MG63 (cell line): ENCODE results near the gene LHFPL3. TPM values are rescaled to one million over a fixed set of nuclear protein-coding genes. Genes with fewer than 3 reads are reported as not detected.
"Not testable (repeated sequence)": the region's sequence is repeated elsewhere in the genome, so short reads cannot be mapped to it uniquely, and the experiment has no call there.

Source experiments
- DNase-seq: peaks from one replicate; pipeline ENCODE4 v3.0.0-alpha.2; 2020
- H3K27me3 ChIP-seq: fragments of 250-450 bp; sonication (Bioruptor Pico); 2 replicates; pipeline ENCODE4 v1.5.1; 2020; ENCODE audit warnings: mild to moderate bottlenecking, moderate library complexity
- H3K36me3 ChIP-seq: fragments of 250-450 bp; sonication (Bioruptor Pico); 2 replicates; pipeline ENCODE4 v1.5.1; 2020; ENCODE audit warnings: mild to moderate bottlenecking, moderate library complexity
- H3K4me3 ChIP-seq: fragments of 250-450 bp; sonication (Bioruptor Pico); 2 replicates; pipeline ENCODE4 v1.5.1; 2020; ENCODE audit warnings: mild to moderate bottlenecking, moderate library complexity
- H3K9me3 ChIP-seq: fragments of 250-450 bp; sonication (Bioruptor Pico); 2 replicates; pipeline ENCODE4 v1.5.1; 2020; ENCODE audit warnings: mild to moderate bottlenecking, moderate library complexity
- total RNA-seq: library from RNA; depleted of rRNA; stranded (reverse); fragments of >200 nt; shearing (Covaris generic); gene quantifications from 2 replicates; pipeline ENCODE4 v1.2.3, GENCODE V29; 2014; ENCODE audit warnings: low replicate concordance

LHFPL3 gene
- total RNA-seq, 1 experiment from 2014 or later = not detected

DNA sequence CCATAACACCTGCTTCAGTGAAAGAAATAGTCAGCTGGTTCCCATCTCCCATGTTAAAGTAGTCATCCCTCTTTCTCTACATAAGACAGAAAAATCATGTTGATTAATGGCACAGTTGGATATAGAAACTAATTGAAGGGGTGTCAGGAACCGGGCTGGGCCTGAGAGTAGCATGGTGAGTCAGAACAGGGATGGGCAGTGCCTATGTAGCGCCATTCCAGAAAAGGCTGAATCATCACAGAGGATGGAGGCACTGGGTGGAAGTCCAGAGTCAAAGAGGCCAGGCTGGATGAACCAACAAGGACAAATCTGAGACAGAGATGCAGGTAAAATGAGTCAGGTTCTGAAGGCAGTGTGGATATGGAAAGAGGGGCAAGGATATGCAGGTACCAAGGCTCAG, 201.2 kb downstream of the LHFPL3 start:
- Histone ChIP-seq H3K27me3 (no peaks in the 10 kb centered on the region), H3K9me3 (no peaks in the 10 kb centered on the region), H3K4me3 (no peak overlapping the region), H3K36me3 (no peaks in the 10 kb centered on the region)
- DNase-seq = peak; percentile 9

DNA sequence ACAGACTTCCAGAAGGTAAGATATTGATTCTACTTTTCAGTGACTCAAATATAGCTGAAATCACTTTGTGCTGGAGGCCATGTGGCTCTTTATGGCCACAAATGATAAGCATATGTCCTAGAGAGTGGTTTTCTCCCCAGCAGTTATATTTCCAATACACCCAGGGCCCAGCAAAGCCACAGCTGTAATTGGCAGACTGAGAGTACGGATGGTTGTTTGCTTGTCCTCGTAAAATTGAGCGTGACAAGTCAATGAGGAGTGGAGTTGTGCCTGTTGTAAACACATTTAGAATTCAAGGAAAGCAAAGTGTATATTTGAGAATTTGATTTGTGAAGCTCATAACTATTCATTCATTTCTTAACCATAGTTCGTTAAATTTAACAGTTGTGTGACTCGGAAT, 201.8 kb downstream of the LHFPL3 start:
- H3K36me3 ChIP-seq = no peaks in the 10 kb centered on the region
- no peaks in the 10 kb centered on the region for H3K27me3 ChIP-seq
- H3K4me3 ChIP-seq = no peak overlapping the region
- H3K9me3 ChIP-seq = no peaks in the 10 kb centered on the region
- no peak for DNase-seq

GRCh38 chr7:104534149-104534548, 205.7 kb downstream of the LHFPL3 start:
- DNase-seq = no peak
- Histone ChIP-seq H3K36me3 (no peaks in the 10 kb centered on the region), H3K27me3 (no peaks in the 10 kb centered on the region), H3K4me3 (no peak overlapping the region), H3K9me3 (no peaks in the 10 kb centered on the region)

DNA sequence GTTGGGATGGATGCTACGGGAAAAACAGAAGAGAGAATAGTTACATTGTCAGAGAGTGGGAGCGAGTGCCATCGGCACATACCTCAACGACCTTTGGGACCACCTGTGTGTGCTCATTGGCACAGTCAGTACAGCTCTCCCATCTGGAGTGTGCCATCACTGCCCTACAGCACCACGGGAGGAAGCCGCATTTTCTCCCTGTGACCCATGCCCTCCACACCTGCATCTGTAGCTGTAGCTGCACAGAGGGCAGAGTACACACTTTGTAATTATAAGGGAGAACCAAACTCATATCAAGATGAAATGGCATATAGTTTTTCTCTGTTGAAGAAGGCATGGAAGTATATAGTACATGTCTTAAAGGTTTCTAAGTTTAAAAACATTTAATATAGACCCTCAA, 207.4 kb downstream of the LHFPL3 start:
- DNase-seq = no peak
- H3K36me3 ChIP-seq = no peaks in the 10 kb centered on the region
- H3K9me3 ChIP-seq = no peaks in the 10 kb centered on the region
- no peak overlapping the region for H3K4me3 ChIP-seq
- no peaks in the 10 kb centered on the region for H3K27me3 ChIP-seq

DNA sequence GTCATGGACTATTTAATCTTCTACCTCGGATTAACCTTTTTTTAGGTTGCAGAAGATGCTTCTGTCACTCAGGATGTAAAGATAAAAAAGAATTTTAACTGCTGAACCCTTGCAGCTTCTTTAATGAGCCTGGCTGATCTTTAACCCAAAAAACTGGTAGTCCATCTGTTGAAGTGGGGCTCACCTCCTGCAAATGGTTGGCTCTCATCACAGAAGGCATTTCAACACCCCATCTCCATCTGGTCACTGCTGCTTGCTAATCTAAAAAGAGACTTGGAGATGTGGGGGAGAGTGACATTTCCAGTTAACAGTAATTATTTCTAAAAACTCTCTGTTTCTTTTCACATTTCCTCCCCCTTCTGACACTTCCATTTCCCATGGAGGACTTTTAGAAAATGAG, 208.6 kb downstream of the LHFPL3 start:
- no peaks in the 10 kb centered on the region for H3K27me3 ChIP-seq
- DNase-seq = no peak
- H3K9me3 ChIP-seq = no peaks in the 10 kb centered on the region
- H3K36me3 ChIP-seq = no peaks in the 10 kb centered on the region
- H3K4me3 ChIP-seq = no peak overlapping the region

DNA sequence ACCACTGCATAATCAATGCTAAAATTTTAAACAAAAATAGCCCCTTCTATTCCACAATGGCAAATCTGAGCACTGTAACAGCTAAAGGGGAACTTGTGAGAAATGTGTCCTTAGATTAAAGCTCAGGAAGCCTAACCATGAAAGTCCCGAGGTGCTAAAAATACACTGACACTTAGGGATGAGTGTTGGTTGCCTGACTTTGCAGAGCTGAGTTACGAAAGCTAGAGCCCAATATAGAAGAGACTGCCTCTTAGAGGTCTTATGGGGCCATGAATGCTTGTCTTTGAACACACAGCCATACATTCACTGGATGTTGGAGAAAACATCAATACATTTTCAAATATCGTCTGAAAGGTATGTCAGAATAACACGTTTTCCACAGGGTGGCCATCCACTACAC, 209.7 kb downstream of the LHFPL3 start:
- H3K27me3 ChIP-seq = no peaks in the 10 kb centered on the region
- DNase-seq = no peak
- no peaks in the 10 kb centered on the region for H3K36me3 ChIP-seq
- no peak overlapping the region for H3K4me3 ChIP-seq
- H3K9me3 ChIP-seq = no peaks in the 10 kb centered on the region

DNA sequence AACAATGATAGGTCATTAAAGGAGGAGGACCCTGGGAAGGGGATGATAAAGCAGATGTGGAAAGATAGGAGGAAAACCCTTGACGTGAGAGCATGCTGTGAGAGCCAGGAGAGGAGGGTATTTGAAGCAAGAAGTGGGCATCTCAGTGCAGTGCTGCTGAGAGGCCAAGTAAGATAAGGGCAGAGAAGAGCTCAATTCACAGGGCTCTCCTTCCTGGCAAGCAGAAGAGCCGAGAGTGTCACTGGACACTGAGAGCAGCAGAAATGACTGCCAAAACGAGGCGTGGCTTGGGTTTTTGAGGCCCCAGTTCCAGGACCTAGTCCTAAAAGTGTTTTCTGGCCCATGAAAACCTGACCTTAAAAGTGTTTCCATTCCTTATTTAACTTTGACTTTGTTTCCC, 213.5 kb downstream of the LHFPL3 start:
- no peak for DNase-seq
- Histone ChIP-seq H3K27me3 (no peaks in the 10 kb centered on the region), H3K36me3 (no peaks in the 10 kb centered on the region), H3K4me3 (no peak overlapping the region), H3K9me3 (no peaks in the 10 kb centered on the region)

DNA sequence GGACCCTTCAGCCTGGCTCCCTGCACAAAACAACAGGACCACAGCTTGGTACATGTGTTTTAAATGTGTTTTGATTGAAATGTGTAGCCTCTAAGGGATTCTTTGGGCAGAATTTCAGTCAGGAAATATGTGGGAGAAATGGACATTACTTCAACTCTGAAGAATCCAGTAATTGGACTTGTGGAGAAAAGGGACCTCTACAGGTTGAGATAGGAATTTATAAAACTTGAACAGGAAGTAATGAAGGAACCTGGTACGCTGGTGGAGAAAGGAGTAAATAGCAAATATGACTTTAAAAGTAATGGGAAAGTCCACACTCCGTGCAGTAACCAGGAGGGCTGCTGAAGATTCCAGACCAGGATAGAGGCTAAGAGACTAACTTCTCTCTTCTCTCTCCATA, 220.5 kb downstream of the LHFPL3 start:
- H3K9me3 ChIP-seq = no peaks in the 10 kb centered on the region
- DNase-seq = no peak
- no peak overlapping the region for H3K4me3 ChIP-seq
- H3K27me3 ChIP-seq = no peaks in the 10 kb centered on the region
- no peaks in the 10 kb centered on the region for H3K36me3 ChIP-seq

GRCh38 chr7:104550362-104550761, 222.0 kb downstream of the LHFPL3 start:
- Histone ChIP-seq H3K27me3 (no peaks in the 10 kb centered on the region), H3K36me3 (no peaks in the 10 kb centered on the region), H3K9me3 (no peaks in the 10 kb centered on the region), H3K4me3 (no peak overlapping the region)
- DNase-seq = no peak

DNA sequence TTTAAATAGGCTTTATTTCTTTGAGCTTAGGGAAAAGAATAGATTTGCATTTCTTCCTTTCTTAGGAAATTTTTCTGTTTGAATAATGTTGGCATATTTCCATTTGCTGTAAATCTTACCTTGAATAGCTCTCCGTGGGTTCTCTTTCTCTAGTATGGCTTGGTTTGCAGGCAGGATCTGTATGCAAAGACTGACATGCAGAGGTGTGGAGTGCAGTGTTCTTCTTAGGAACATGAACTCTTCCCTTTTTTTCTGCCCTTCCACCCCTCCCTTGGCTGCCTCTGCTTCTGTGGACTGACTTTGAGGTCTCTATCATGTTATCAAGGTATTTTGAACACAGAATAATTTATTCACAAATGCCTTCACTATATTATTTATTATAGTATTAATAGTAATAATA, 222.8 kb downstream of the LHFPL3 start:
- Histone ChIP-seq H3K9me3 (no peaks in the 10 kb centered on the region), H3K4me3 (no peak overlapping the region), H3K27me3 (no peaks in the 10 kb centered on the region), H3K36me3 (no peaks in the 10 kb centered on the region)
- no peak for DNase-seq

DNA sequence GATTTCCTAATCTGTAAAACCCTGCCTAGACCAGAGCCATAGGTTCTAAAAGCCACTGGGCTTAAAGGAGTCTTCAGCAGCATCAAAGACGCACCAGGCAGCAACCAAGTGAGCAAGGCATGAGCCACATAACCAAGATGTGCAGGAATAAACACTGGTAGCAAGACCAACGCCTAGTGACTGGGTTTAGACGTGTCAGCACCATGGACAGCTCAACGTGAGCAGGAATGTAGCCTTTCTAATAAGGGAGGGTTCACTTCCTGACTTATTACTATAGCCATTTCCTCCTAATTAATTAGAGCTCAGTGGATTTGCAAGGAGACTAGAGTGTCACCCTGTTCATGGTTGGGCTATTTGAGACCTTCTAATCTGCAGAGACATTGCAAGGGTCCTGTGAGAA, 223.7 kb downstream of the LHFPL3 start:
- Histone ChIP-seq H3K4me3 (no peak overlapping the region), H3K36me3 (no peaks in the 10 kb centered on the region), H3K9me3 (no peaks in the 10 kb centered on the region), H3K27me3 (no peaks in the 10 kb centered on the region)
- peak; percentile 2 for DNase-seq

DNA sequence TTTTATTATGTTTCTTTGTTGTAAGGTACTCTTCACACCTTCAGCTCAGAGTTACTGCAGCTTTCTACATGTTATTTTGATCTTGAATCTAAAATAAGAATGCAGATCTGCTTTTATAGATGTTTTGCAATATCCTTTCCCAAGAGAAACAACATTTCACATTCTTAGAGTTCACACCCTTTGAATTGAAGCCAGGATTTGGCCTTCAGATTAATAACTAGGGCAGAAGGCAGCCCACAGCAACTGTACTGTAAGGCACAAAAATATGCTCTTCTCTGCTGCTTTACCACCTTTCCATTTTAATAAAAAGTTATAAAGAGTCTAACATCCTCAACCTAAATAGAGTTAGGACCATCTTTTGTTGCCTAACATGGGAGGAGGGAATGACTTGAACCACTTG, 224.7 kb downstream of the LHFPL3 start:
- no peak for DNase-seq
- Histone ChIP-seq H3K27me3 (no peaks in the 10 kb centered on the region), H3K36me3 (no peaks in the 10 kb centered on the region), H3K4me3 (no peak overlapping the region), H3K9me3 (no peaks in the 10 kb centered on the region)

- not testable (repeated sequence) for H3K9me3 ChIP-seq, H3K36me3 ChIP-seq
Observed at GRCh38 chr7:104563350-104563901, 235.0 kb downstream of the LHFPL3 start.

DNA sequence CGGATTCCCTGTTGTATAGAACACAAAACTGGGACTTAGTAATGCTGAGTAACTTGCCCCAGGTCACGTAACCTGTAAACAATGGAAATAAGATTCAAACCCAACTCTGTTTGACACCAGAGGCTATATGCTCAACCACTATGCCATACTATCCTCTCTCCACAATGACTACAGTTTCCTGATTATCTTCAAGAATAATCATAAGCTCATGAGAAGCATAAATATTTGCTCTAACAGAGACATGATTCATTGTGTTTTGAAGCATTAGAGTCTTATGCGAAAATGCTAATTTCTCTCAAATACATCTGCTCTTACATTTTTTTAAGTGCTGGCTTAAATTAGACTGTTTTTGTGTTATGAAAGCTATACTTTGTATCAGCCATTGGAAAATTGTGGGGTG, 241.3 kb downstream of the LHFPL3 start:
- DNase-seq = no peak
- Histone ChIP-seq H3K9me3 (no peaks in the 10 kb centered on the region), H3K36me3 (no peaks in the 10 kb centered on the region), H3K27me3 (no peaks in the 10 kb centered on the region), H3K4me3 (no peak overlapping the region)

More at GRCh38 chr7:104563350-104563901, 235.0 kb downstream of the LHFPL3 start:
- not testable (repeated sequence) for H3K27me3 ChIP-seq, DNase-seq, H3K4me3 ChIP-seq

GRCh38 chr7:104572554-104572953, 244.2 kb downstream of the LHFPL3 start:
- H3K27me3 ChIP-seq = no peaks in the 10 kb centered on the region
- DNase-seq = no peak
- H3K36me3 ChIP-seq = no peaks in the 10 kb centered on the region
- no peak overlapping the region for H3K4me3 ChIP-seq
- H3K9me3 ChIP-seq = no peaks in the 10 kb centered on the region

DNA sequence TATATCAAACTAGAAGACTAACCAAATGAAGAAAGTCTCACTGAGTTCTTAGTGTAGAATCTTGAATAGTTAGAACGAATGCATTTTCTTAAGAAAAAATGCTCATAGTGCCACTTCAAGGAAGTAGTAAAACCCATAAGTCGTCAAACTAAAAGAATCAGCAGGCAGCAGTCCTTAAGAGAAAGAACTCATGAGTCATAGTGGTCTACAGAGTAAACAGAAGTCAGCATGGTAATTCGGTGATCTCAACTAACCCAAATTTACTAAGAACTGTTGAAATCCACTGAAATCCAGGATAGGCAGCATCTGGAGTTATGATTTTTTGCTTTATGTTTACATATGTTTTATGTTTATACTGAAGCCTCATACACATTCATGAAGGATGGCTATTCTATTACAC, 256.2 kb downstream of the LHFPL3 start:
- Histone ChIP-seq H3K36me3 (no peaks in the 10 kb centered on the region), H3K27me3 (no peaks in the 10 kb centered on the region), H3K9me3 (no peaks in the 10 kb centered on the region), H3K4me3 (no peak overlapping the region)
- DNase-seq = no peak

- DNase-seq, H3K36me3 ChIP-seq, H3K27me3 ChIP-seq, H3K4me3 ChIP-seq, H3K9me3 ChIP-seq: not testable (repeated sequence)
Observed at GRCh38 chr7:104595591-104595990, 267.2 kb downstream of the LHFPL3 start.

GRCh38 chr7:104603957-104604356, 275.6 kb downstream of the LHFPL3 start:
- no peak for DNase-seq
- H3K27me3 ChIP-seq = no peaks in the 10 kb centered on the region
- H3K4me3 ChIP-seq = no peak overlapping the region
- no peaks in the 10 kb centered on the region for H3K36me3 ChIP-seq
- H3K9me3 ChIP-seq = no peaks in the 10 kb centered on the region

DNA sequence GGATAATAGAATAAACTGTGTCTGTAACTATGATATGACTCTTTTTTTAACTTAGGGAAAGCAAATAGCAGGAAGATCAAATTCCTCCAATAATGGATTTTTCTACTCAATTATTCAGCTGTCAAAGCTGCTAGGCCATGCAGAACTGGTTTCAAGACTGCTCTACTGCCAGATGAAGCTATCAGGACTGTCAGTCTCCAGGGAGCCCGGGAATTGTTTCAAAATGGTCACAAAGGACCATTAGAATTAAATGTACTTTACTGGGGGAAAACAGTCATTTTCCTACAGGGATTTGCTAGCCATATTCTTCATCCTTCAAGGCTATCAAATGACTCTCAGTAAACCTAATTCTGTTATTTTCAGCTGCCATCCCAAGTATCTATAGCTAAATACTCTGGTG, 276.3 kb downstream of the LHFPL3 start:
- no peaks in the 10 kb centered on the region for H3K27me3 ChIP-seq
- H3K36me3 ChIP-seq = no peaks in the 10 kb centered on the region
- H3K9me3 ChIP-seq = no peaks in the 10 kb centered on the region
- DNase-seq = no peak
- no peak overlapping the region for H3K4me3 ChIP-seq
